H1 (cell line): ENCODE measurements around the gene FSIP1. TPM values are rescaled to one million over a fixed set of nuclear protein-coding genes. Genes with fewer than 3 reads are reported as not detected.

Experiments
- CTCF ChIA-PET: fragments of 300-600 bp; sonication (Branson Sonifier 250); formaldehyde crosslinking; loops from one replicate; lab custom pipeline; 2021; ENCODE audit not compliant: partially characterized antibody; lab: Charles Lee
- POLR2A ChIA-PET: fragments of 300-600 bp; sonication (Branson Sonifier 250); formaldehyde crosslinking; loops from one replicate; lab custom pipeline; 2021; ENCODE audit warnings: inconsistent platforms; ENCODE audit not compliant: partially characterized antibody; lab: Charles Lee
- DNase-seq, 2 experiments: peaks; one replicate each; pipeline versions ENCODE4 v3.0.0 to v3.0.0-alpha.2; 2010 to 2022; ENCODE audit warnings: low spot score in 2 of 2, low read depth in 1 of 2, mixed read lengths in 1 of 2
- FAIRE-seq: peaks from 2 replicates; lab custom pipeline; 2011; peaks lifted over from hg19 to GRCh38; lab: Jason Lieb, UNC
- H2AFZ ChIP-seq: 2 replicates; pipeline ENCODE4 v1.8.1; 2012; ENCODE audit warnings: low read length, inconsistent platforms
- H2AK5ac ChIP-seq: 2 replicates; pipeline ENCODE4 v1.6.1; 2013; ENCODE audit warnings: low read depth, low read length
- H2BK120ac ChIP-seq: replicated peaks from 2 replicates; pipeline ENCODE3; 2013; ENCODE audit warnings: low read depth, low read length, inconsistent platforms
- H2BK12ac ChIP-seq: 2 replicates; pipeline ENCODE4 v1.6.1; 2013; ENCODE audit warnings: low read depth, low read length
- H2BK15ac ChIP-seq: 2 replicates; pipeline ENCODE4 v1.6.1; 2013; ENCODE audit warnings: low read length
- H2BK20ac ChIP-seq: 2 replicates; pipeline ENCODE4 v1.6.1; 2013; ENCODE audit warnings: low read length
- H2BK5ac ChIP-seq: 2 replicates; pipeline ENCODE4 v1.6.1; 2013; ENCODE audit warnings: low read depth, low read length
- H3K14ac ChIP-seq: 2 replicates; pipeline ENCODE4 v1.6.1; 2013; ENCODE audit warnings: inconsistent platforms; ENCODE audit not compliant: insufficient read length
- H3K18ac ChIP-seq: 2 replicates; pipeline ENCODE4 v1.6.1; 2013; ENCODE audit warnings: low read length; ENCODE audit errors: extremely low read depth
- H3K23ac ChIP-seq: 2 replicates; pipeline ENCODE4 v1.6.1; 2013; ENCODE audit warnings: inconsistent platforms; ENCODE audit not compliant: insufficient read length
- H3K23me2 ChIP-seq: 2 replicates; pipeline ENCODE4 v1.6.1; 2013; ENCODE audit warnings: low read depth, low read length
- H3K27ac ChIP-seq: 2 replicates; pipeline ENCODE4 v1.6.1; 2011; ENCODE audit warnings: low read depth, low read length, inconsistent platforms
- H3K27me3 ChIP-seq, 4 experiments: replicated peaks in 1 of 4; 1 replicate in 1 of 4; 2 replicates in 3 of 4; pipeline versions ENCODE4 v1.6.1 to v1.8.1; 2011 to 2013; ENCODE audit warnings: low read length in 3 of 4, mild to moderate bottlenecking in 3 of 4, inconsistent platforms in 2 of 4, mixed read lengths in 2 of 4, moderate library complexity in 1 of 4; ENCODE audit not compliant: control insufficient read depth in 3 of 4, insufficient read depth in 3 of 4; ENCODE audit errors: extremely low read depth in 1 of 4
- H3K36me3 ChIP-seq, 4 experiments: 2 replicates each; pipeline versions ENCODE4 v1.6.1 to v1.8.1; 2011 to 2013; ENCODE audit warnings: mild to moderate bottlenecking in 4 of 4, low read length in 3 of 4, moderate library complexity in 2 of 4, control low read depth in 1 of 4, inconsistent platforms in 1 of 4; ENCODE audit not compliant: insufficient read depth in 4 of 4, control insufficient read depth in 2 of 4
- H3K4ac ChIP-seq: replicated peaks from 2 replicates; pipeline ENCODE3; 2013; ENCODE audit warnings: low read length, low read depth, mixed read lengths, inconsistent platforms; ENCODE audit not compliant: insufficient read length
- H3K4me1 ChIP-seq, 4 experiments: replicated peaks in 1 of 4; 1 replicate in 1 of 4; 2 replicates in 3 of 4; pipeline versions ENCODE4 v1.6.1 to v1.8.1; 2011 to 2013; ENCODE audit warnings: low read length in 3 of 4, inconsistent platforms in 2 of 4, mixed read lengths in 1 of 4; ENCODE audit not compliant: insufficient read depth in 4 of 4, control insufficient read depth in 3 of 4
- H3K4me2 ChIP-seq, 2 experiments: 2 replicates each; pipeline versions ENCODE4 v1.6.1 to v1.8.1; 2011 to 2013; ENCODE audit warnings: low read depth in 2 of 2, low read length in 2 of 2, control low read depth in 1 of 2, inconsistent platforms in 1 of 2, mild to moderate bottlenecking in 1 of 2; ENCODE audit not compliant: insufficient read depth in 1 of 2
- H3K4me3 ChIP-seq, 4 experiments: fragments of 200-600, 300-600 bp in 1 of 4; sonication (generic), shearing (Covaris generic), sonication (Bioruptor Twin) in 1 of 4; 2 replicates each; pipeline versions ENCODE4 v1.5.1 to v1.8.1; 2011 to 2016; ENCODE audit warnings: low read length in 4 of 4, low read depth in 3 of 4, control low read depth in 2 of 4, inconsistent platforms in 2 of 4, mild to moderate bottlenecking in 2 of 4, mixed read lengths in 1 of 4, moderate library complexity in 1 of 4; ENCODE audit not compliant: insufficient read depth in 2 of 4; ENCODE audit errors: extremely low read depth in 1 of 4
- H3K56ac ChIP-seq: replicated peaks from 2 replicates; pipeline ENCODE3; 2013; ENCODE audit warnings: low read depth, mild to moderate bottlenecking, mixed read lengths, low read length, inconsistent platforms; ENCODE audit not compliant: insufficient read length
- H3K79me1 ChIP-seq: 2 replicates; pipeline ENCODE4 v1.6.1; 2013; ENCODE audit warnings: low read depth, low read length, control low read depth
- H3K79me2 ChIP-seq, 2 experiments: 2 replicates each; pipeline versions ENCODE4 v1.6.1 to v1.8.1; 2012 to 2013; ENCODE audit warnings: low read length in 2 of 2, mild to moderate bottlenecking in 2 of 2, inconsistent platforms in 1 of 2; ENCODE audit not compliant: insufficient read depth in 2 of 2, control insufficient read depth in 1 of 2
- H3K9ac ChIP-seq, 4 experiments: replicated peaks in 1 of 4; 1 replicate in 1 of 4; 2 replicates in 3 of 4; pipeline versions ENCODE4 v1.6.1 to v1.8.1; 2011 to 2013; ENCODE audit warnings: low read depth in 3 of 4, low read length in 3 of 4, control low read depth in 2 of 4, mild to moderate bottlenecking in 2 of 4, moderate library complexity in 2 of 4, inconsistent platforms in 1 of 4; ENCODE audit errors: extremely low read depth in 1 of 4
- H3K9me3 ChIP-seq, 2 experiments: 2 replicates each; pipeline versions ENCODE4 v1.6.1 to v1.8.1; 2012 to 2013; ENCODE audit warnings: mild to moderate bottlenecking in 2 of 2, moderate library complexity in 2 of 2, control low read depth in 1 of 2, inconsistent platforms in 1 of 2, low read depth in 1 of 2, low read length in 1 of 2, mixed read lengths in 1 of 2; ENCODE audit not compliant: insufficient read depth in 2 of 2
- H4K20me1 ChIP-seq, 2 experiments: replicated peaks in 1 of 2; 2 replicates each; pipeline versions ENCODE3 to v1.8.1; 2011 to 2013; ENCODE audit warnings: inconsistent platforms in 2 of 2, low read length in 2 of 2, mild to moderate bottlenecking in 1 of 2; ENCODE audit not compliant: insufficient read depth in 2 of 2, control insufficient read depth in 1 of 2
- H4K5ac ChIP-seq: 2 replicates; pipeline ENCODE4 v1.6.1; 2013; ENCODE audit warnings: low read length, low read depth, mixed read lengths, inconsistent platforms; ENCODE audit not compliant: insufficient read length
- H4K8ac ChIP-seq: 2 replicates; pipeline ENCODE4 v1.8.0; 2013; ENCODE audit warnings: mild to moderate bottlenecking, moderate library complexity, low read length, inconsistent platforms; ENCODE audit not compliant: insufficient read depth; ENCODE audit errors: extremely low read depth
- H4K91ac ChIP-seq: replicated peaks from 2 replicates; pipeline ENCODE3; 2013; ENCODE audit warnings: low read length, mixed read lengths, inconsistent platforms; ENCODE audit not compliant: insufficient read length
- ASH2L ChIP-seq: fragments of 200-600, 300-600 bp; sonication (generic); IDR thresholded peaks from one replicate; pipeline ENCODE4 v1.7.1; 2017; ENCODE audit warnings: low read length
- CBX5 ChIP-seq: fragments of 300-800, 300-1000 bp; sonication (generic); IDR thresholded peaks from 2 replicates; pipeline ENCODE4 v1.7.1; 2016; ENCODE audit warnings: antibody characterized with exemption, low read length, low read depth
- CEBPB ChIP-seq: IDR thresholded peaks from 2 replicates; pipeline ENCODE4 v1.6.1; 2012; ENCODE audit warnings: low read depth, low read length
- CHD1 ChIP-seq: IDR thresholded peaks from 2 replicates; pipeline ENCODE4 v1.6.1; 2012; ENCODE audit warnings: low read depth, low read length, improper control_type of control experiment
- GABPA ChIP-seq: IDR thresholded peaks from 2 replicates; pipeline ENCODE4 v1.6.1; 2011; ENCODE audit warnings: mild to moderate bottlenecking, low read length, moderate library complexity, borderline replicate concordance; ENCODE audit not compliant: insufficient read depth
- GTF2F1 ChIP-seq: IDR thresholded peaks from 2 replicates; pipeline ENCODE4 v1.6.1; 2012; ENCODE audit warnings: low read depth, low read length, improper control_type of control experiment, borderline replicate concordance
- KDM5A ChIP-seq: fragments of 200-600 bp; IDR thresholded peaks from 2 replicates; pipeline ENCODE4 v1.7.1; 2012; ENCODE audit warnings: mild to moderate bottlenecking, low read length, inconsistent platforms, mixed read lengths
- POLR2AphosphoS5 ChIP-seq: IDR thresholded peaks from 2 replicates; pipeline ENCODE4 v1.6.1; 2011; ENCODE audit warnings: low read depth, low read length
- RFX5 ChIP-seq: IDR thresholded peaks from 2 replicates; pipeline ENCODE4 v1.6.1; 2011; ENCODE audit warnings: low read depth, low read length, improper control_type of control experiment, borderline replicate concordance
- SAP30 ChIP-seq: fragments of 300-600 bp; sonication (generic); IDR thresholded peaks from 2 replicates; pipeline ENCODE4 v1.7.1; 2012; ENCODE audit warnings: low read length, moderate library complexity, mild to moderate bottlenecking, inconsistent platforms; ENCODE audit not compliant: insufficient read depth, insufficient replicate concordance
- SP1 ChIP-seq: IDR thresholded peaks from 2 replicates; pipeline ENCODE4 v1.6.1; 2011; ENCODE audit warnings: low read depth, low read length
- SRF ChIP-seq: IDR thresholded peaks from 2 replicates; pipeline ENCODE4 v1.6.1; 2011; ENCODE audit warnings: mild to moderate bottlenecking, low read depth, low read length, moderate library complexity
- ZNF274 ChIP-seq: IDR thresholded peaks from 2 replicates; pipeline ENCODE4 v1.7.0; 2012; ENCODE audit warnings: low read length, borderline replicate concordance; ENCODE audit errors: extremely low read depth
- WGBS, 2 experiments: shearing (Covaris generic) in 1 of 2; methylation state at CpG; one replicate each; pipeline versions ENCODE4 v1.1.6 to v1.1.7; 2013 to 2015; ENCODE audit warnings: low lambda C conversion rate in 2 of 2, mixed read lengths in 2 of 2, inconsistent platforms in 1 of 2, low coverage in 1 of 2, missing lambda C conversion rate in 1 of 2; ENCODE audit not compliant: insufficient replicate concordance in 2 of 2, insufficient coverage in 1 of 2, insufficient read length in 1 of 2; ENCODE audit errors: extremely low coverage in 1 of 2, missing lambda C conversion rate in 1 of 2; 5-methylcytosine and 5-hydroxymethylcytosine counted together
- polyA plus RNA-seq, 7 experiments: library from polyadenylated mRNA; depleted of rRNA in 3 of 7; stranded (reverse) in 5 of 7; unstranded in 2 of 7; fragments of >200 nt in 5 of 7; fragments of 200-250 nt in 2 of 7; gene quantifications; 1 replicate in 5 of 7; 2 replicates in 1 of 7; 4 replicates in 1 of 7; pipeline versions ENCODE4 v1.2.1 to v1.2.3, GENCODE V29; 2011 to 2013; ENCODE audit warnings: missing spikeins in 2 of 7, mixed read lengths in 2 of 7
- total RNA-seq: library from RNA; stranded (reverse); fragmentation: NEBNext Ultra II Directional; extraction: Animal tissue kit (Norgen Biotek cat#: 25700); gene quantifications from 2 replicates; pipeline ENCODE4 v1.2.1, GENCODE V29; 2021
- TF ChIP-seq, protein P1 (sequence below): IDR thresholded peaks from 2 replicates; pipeline ENCODE4 v1.6.1; 2011; ENCODE audit warnings: low read depth, mild to moderate bottlenecking, low read length; ENCODE audit not compliant: insufficient read depth

Gene FSIP1
- total and polyA plus RNA-seq, 2 of the 8 experiments (the other 6 are each of a cell fraction or from before 2014, with no cell fraction given) = 0.18 to 1.3 TPM

DNA sequence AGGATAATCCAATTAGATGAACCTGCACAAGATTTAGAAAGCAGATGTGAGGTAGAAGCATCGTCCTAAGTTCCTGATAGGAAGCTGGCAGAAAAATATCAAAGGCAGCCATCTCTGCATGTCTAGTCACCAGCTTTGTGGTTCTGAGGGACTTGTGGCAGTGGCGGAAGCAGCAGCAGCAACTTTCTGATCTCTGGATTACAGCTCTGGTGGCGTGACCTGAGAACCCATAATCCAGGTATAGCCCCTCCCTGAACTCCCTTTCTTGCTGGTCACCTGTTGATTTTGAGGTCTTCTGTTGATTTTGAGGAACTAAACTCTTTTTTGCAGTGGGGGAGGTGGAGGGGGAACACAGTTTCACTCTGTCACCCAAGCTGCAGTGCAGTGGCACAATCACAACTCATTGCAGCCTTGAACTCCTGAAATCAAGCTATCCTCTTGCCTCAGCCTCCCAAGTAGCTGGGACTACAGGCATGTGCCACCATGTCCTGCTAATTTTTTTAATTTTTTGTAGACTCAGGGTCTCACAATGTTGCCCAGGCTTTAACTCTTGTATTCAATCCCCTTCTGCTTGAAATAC, 7.9 kb downstream of the FSIP1 start:
- H2BK12ac ChIP-seq = no peak overlapping the region
- CTCF ChIA-PET = interaction anchor here (1.2 to 1.3 kb wide), 2 partner anchors 13 to 18 kb away, joined by 4 read pairs; no protein-coding TSS in a partner anchor
- H3K36me3 ChIP-seq = no peaks in the 10 kb centered on the region
- FAIRE-seq = no peak
- DNase-seq = no peak
- H4K20me1 ChIP-seq = no peaks in the 10 kb centered on the region
- POLR2A ChIA-PET = interaction anchor here (1.1 kb wide), 1 partner anchor 147 kb away, joined by 3 read pairs; no protein-coding TSS in a partner anchor
- no peak overlapping the region for H3K27ac ChIP-seq
- no peak overlapping the region for H4K8ac ChIP-seq
- no peak overlapping the region for H4K5ac ChIP-seq
- no peak overlapping the region for H3K4me3 ChIP-seq
- no peak overlapping the region for H3K4me2 ChIP-seq
- H3K23me2 ChIP-seq = no peaks in the 10 kb centered on the region
- no peak overlapping the region for H2BK120ac ChIP-seq
- H3K23ac ChIP-seq = no peak overlapping the region
- no peaks in the 10 kb centered on the region for H3K27me3 ChIP-seq
- H2AK5ac ChIP-seq = no peak overlapping the region
- no peak overlapping the region for H2BK20ac ChIP-seq
- no peaks in the 10 kb centered on the region for H3K79me2 ChIP-seq
- WGBS, 2 experiments = 81% methylated on average over 3 of the region's 3 CpGs; no CpG with 5 or more reads in 1 of the 2 experiments
- H3K9ac ChIP-seq = no peak overlapping the region
- H2AFZ ChIP-seq = no peak overlapping the region
- no peak overlapping the region for H4K91ac ChIP-seq
- no peak overlapping the region for H3K14ac ChIP-seq
- H3K18ac ChIP-seq = no peak overlapping the region
- H2BK5ac ChIP-seq = no peak overlapping the region
- no peak overlapping the region for H3K56ac ChIP-seq
- H2BK15ac ChIP-seq = no peak overlapping the region
- H3K4me1 ChIP-seq = peaks cover 0 to 10% (median 4%) of the 10 kb centered on the region in 4 experiments; a peak in 4 of 7 replicates
- no peaks in the 10 kb centered on the region for H3K79me1 ChIP-seq
- H3K9me3 ChIP-seq = no peaks in the 10 kb centered on the region
- no peak overlapping the region for H3K4ac ChIP-seq
- no peak for TF ChIP-seq GABPA
- TF ChIP-seq RFX5 = no peak
- TF ChIP-seq CBX5 = no peak
- no peak for TF ChIP-seq ZNF274
- TF ChIP-seq SRF = no peak
- TF ChIP-seq CHD1 = no peak
- TF ChIP-seq SAP30 = no peak
- no peak for TF ChIP-seq GTF2F1
- no peak for TF ChIP-seq CEBPB
- no peak for TF ChIP-seq POLR2AphosphoS5
- no peak for TF ChIP-seq SP1
- TF ChIP-seq, protein P1, sequence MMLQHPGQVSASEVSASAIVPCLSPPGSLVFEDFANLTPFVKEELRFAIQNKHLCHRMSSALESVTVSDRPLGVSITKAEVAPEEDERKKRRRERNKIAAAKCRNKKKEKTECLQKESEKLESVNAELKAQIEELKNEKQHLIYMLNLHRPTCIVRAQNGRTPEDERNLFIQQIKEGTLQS = no peak
- TF ChIP-seq ASH2L = no peak
- no peak for TF ChIP-seq KDM5A
